ENCODE data around the gene SNX22.

The SNX22 gene

GRCh38 chr15:64125978-64126377 lies 25.6 kb upstream of the SNX22 start:
- H2AFZ ChIP-seq (ENCODE audit: low read length): no peak overlapping the region
- no peaks in the 10 kb centered on the region for H3K27me3 ChIP-seq (replicated peaks; ENCODE audit: insufficient read depth, low read length)
- no peak overlapping the region for H3K27ac ChIP-seq (ENCODE audit: low read length)
- no peaks in the 10 kb centered on the region for H3K9me2 ChIP-seq (replicated peaks; ENCODE audit: insufficient read depth, low read length)
- no peaks in the 10 kb centered on the region for H3K79me2 ChIP-seq (ENCODE audit: low read length)
- H4K20me1 ChIP-seq (ENCODE audit: insufficient read depth, low read length): no peaks in the 10 kb centered on the region
- H3K4me2 ChIP-seq (ENCODE audit: low read depth, low read length): no peak overlapping the region
- no peaks in the 10 kb centered on the region for H3K9me3 ChIP-seq (replicated peaks; ENCODE audit: insufficient read depth, low read length)
- no peak for TF ChIP-seq CTCF (IDR thresholded peaks at IDR 0.05; ENCODE audit: low read length)
- TF ChIP-seq EZH2 (optimal IDR thresholded peaks at IDR 0.05; ENCODE audit: low read depth, low read length): no peak
- no peak for TF ChIP-seq EZH2phosphoT487 (IDR thresholded peaks at IDR 0.05; ENCODE audit: low read length)
- no peaks in the 10 kb centered on the region for H3K4me1 ChIP-seq (ENCODE audit: low read length)
- DNase-seq: no peak
- H3F3A ChIP-seq (ENCODE audit: insufficient read depth, low read length): no peaks in the 10 kb centered on the region
- no peak overlapping the region for H3K9ac ChIP-seq (ENCODE audit: low read length)
- H3K36me3 ChIP-seq (replicated peaks; ENCODE audit: insufficient read depth, low read length): peaks cover 12% of the 10 kb centered on the region; the same call in 1 of the 2 replicates
- H3K4me3 ChIP-seq (ENCODE audit: low read length): no peak overlapping the region

- H4K20me1 ChIP-seq (ENCODE audit: insufficient read depth, low read length): no peaks in the 10 kb centered on the region
- no peak overlapping the region for H3K4me2 ChIP-seq (ENCODE audit: low read depth, low read length)
- no peaks in the 10 kb centered on the region for H3K79me2 ChIP-seq (ENCODE audit: low read length)
- no peak overlapping the region for H3K27ac ChIP-seq (ENCODE audit: low read length)
- no peaks in the 10 kb centered on the region for H3K27me3 ChIP-seq (replicated peaks; ENCODE audit: insufficient read depth, low read length)
- no peaks in the 10 kb centered on the region for H3K9me2 ChIP-seq (replicated peaks; ENCODE audit: insufficient read depth, low read length)
- no peaks in the 10 kb centered on the region for H3K4me1 ChIP-seq (ENCODE audit: low read length)
- no peak overlapping the region for H3K9ac ChIP-seq (ENCODE audit: low read length)
- H3K4me3 ChIP-seq (ENCODE audit: low read length): no peak overlapping the region
- DNase-seq: no peak
- TF ChIP-seq EZH2 (optimal IDR thresholded peaks at IDR 0.05; ENCODE audit: low read depth, low read length) (no peak), EZH2phosphoT487 (IDR thresholded peaks at IDR 0.05; ENCODE audit: low read length) (no peak), CTCF (IDR thresholded peaks at IDR 0.05; ENCODE audit: low read length) (no peak)
- H2AFZ ChIP-seq (ENCODE audit: low read length): no peak overlapping the region
- H3K9me3 ChIP-seq (replicated peaks; ENCODE audit: insufficient read depth, low read length): no peaks in the 10 kb centered on the region
- H3F3A ChIP-seq (ENCODE audit: insufficient read depth, low read length): no peaks in the 10 kb centered on the region
- H3K36me3 ChIP-seq (replicated peaks; ENCODE audit: insufficient read depth, low read length): peaks cover 12% of the 10 kb centered on the region; the same call in 1 of the 2 replicates
These were observed 23.8 kb upstream of the SNX22 start for GRCh38 chr15:64127521-64128270.

- Histone ChIP-seq H4K20me1 (ENCODE audit: insufficient read depth, low read length) (no peaks in the 10 kb centered on the region), H3K4me3 (ENCODE audit: low read length) (no peak overlapping the region), H3K27me3 (replicated peaks; ENCODE audit: insufficient read depth, low read length) (no peaks in the 10 kb centered on the region), H3K36me3 (replicated peaks; ENCODE audit: insufficient read depth, low read length) (peaks cover 12% of the 10 kb centered on the region), H3K9me2 (replicated peaks; ENCODE audit: insufficient read depth, low read length) (no peaks in the 10 kb centered on the region), H3K4me2 (ENCODE audit: low read depth, low read length) (no peak overlapping the region), H3K27ac (ENCODE audit: low read length) (no peak overlapping the region), H3K79me2 (ENCODE audit: low read length) (no peaks in the 10 kb centered on the region), H3K4me1 (ENCODE audit: low read length) (no peaks in the 10 kb centered on the region), H3K9ac (ENCODE audit: low read length) (no peak overlapping the region), H2AFZ (ENCODE audit: low read length) (no peak overlapping the region), H3F3A (ENCODE audit: insufficient read depth, low read length) (no peaks in the 10 kb centered on the region), H3K9me3 (replicated peaks; ENCODE audit: insufficient read depth, low read length) (no peaks in the 10 kb centered on the region)
- TF ChIP-seq EZH2 (optimal IDR thresholded peaks at IDR 0.05; ENCODE audit: low read depth, low read length): no peak
- TF ChIP-seq EZH2phosphoT487 (IDR thresholded peaks at IDR 0.05; ENCODE audit: low read length): no peak
- no peak for TF ChIP-seq CTCF (IDR thresholded peaks at IDR 0.05; ENCODE audit: low read length)
- DNase-seq: no peak
These were observed 21.4 kb upstream of the SNX22 start for GRCh38 chr15:64130159-64130558.
